ENCODE measurements around the gene PTPRD. TPM values are rescaled to one million over a fixed set of nuclear protein-coding genes. Genes with fewer than 3 reads are reported as not detected.

The PTPRD gene
- total and polyA plus RNA-seq, 2 donors: 2.2 to 13.5 TPM

DNA sequence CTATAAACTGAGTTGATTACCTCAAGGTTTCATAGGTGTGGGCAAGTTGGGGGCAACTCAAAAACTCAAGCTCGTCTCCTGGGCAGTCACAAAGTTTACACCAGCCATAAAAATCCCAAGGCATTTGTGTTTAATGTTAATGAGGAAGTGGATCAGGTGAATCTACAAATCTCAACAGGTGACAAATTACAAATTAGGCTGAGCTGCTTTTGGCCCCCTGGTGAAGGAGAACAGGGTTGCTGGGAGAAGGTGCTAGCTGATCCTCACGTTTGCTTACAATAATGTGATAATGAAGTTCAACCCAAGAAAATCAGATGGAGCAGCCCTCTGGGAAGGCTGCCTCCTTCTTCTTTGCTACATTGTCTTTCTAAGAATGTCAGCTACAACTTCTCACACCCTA is 2324.8 kb downstream of the PTPRD start:
- 92% methylated on average over 2 of the region's 2 CpGs for WGBS
- Histone ChIP-seq H3K4me3 (ENCODE audit: low read length in 2 of 2) (no peak overlapping the region), H3K9me3 (ENCODE audit: control insufficient read depth in 2 of 2, insufficient read depth in 1 of 2, low read length in 1 of 2) (no peaks in the 10 kb centered on the region), H3K36me3 (ENCODE audit: control insufficient read depth in 2 of 2, insufficient read depth in 2 of 2, low read length in 1 of 2) (no peaks in the 10 kb centered on the region), H3K4me1 (ENCODE audit: control insufficient read depth in 2 of 2, insufficient read depth in 2 of 2, low read length in 2 of 2) (no peaks in the 10 kb centered on the region), H3K27me3 (ENCODE audit: control insufficient read depth in 2 of 2, insufficient read depth in 1 of 2, low read length in 1 of 2) (no peaks in the 10 kb centered on the region), H3K27ac (ENCODE audit: low read depth in 1 of 2, low read length in 1 of 2) (no peak overlapping the region)
- no peak for DNase-seq (ENCODE audit: low read depth in 6 of 9, low spot score in 9 of 9)

DNA sequence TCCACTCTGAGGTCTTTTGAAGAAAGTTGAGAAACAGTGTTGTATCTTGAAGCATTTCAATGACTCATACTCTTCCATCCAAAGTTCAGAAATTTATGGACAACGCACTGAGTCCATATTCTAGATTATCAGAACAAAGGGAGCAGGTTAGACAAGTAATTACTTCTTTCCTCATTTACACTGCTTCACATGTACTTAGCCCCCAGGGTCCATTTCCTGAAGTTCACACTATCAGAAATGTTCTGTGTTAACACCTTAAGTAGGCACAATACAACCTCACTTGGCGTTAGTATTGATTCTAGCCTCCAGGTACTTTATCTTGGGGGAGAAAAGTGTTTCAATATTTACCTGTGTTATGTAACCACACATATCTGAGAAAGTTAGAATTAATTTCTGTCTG is 2325.3 kb downstream of the PTPRD start:
- 81% methylated on average over 2 of the region's 2 CpGs for WGBS
- Histone ChIP-seq H3K27me3 (ENCODE audit: control insufficient read depth in 2 of 2, insufficient read depth in 1 of 2, low read length in 1 of 2) (no peaks in the 10 kb centered on the region), H3K9me3 (ENCODE audit: control insufficient read depth in 2 of 2, insufficient read depth in 1 of 2, low read length in 1 of 2) (no peaks in the 10 kb centered on the region), H3K4me3 (ENCODE audit: low read length in 2 of 2) (no peak overlapping the region), H3K36me3 (ENCODE audit: control insufficient read depth in 2 of 2, insufficient read depth in 2 of 2, low read length in 1 of 2) (no peaks in the 10 kb centered on the region), H3K4me1 (ENCODE audit: control insufficient read depth in 2 of 2, insufficient read depth in 2 of 2, low read length in 2 of 2) (no peaks in the 10 kb centered on the region), H3K27ac (ENCODE audit: low read depth in 1 of 2, low read length in 1 of 2) (no peak overlapping the region)
- DNase-seq (ENCODE audit: low read depth in 6 of 9, low spot score in 9 of 9): no peak

GRCh38 chr9:8284884-8285283 is 2327.9 kb downstream of the PTPRD start:
- no peaks in the 10 kb centered on the region for H3K9me3 ChIP-seq (ENCODE audit: control insufficient read depth in 2 of 2, insufficient read depth in 1 of 2, low read length in 1 of 2)
- DNase-seq (ENCODE audit: low read depth in 6 of 9, low spot score in 9 of 9): no peak
- no peak overlapping the region for H3K4me3 ChIP-seq (ENCODE audit: low read length in 2 of 2)
- H3K4me1 ChIP-seq (ENCODE audit: control insufficient read depth in 2 of 2, insufficient read depth in 2 of 2, low read length in 2 of 2): no peaks in the 10 kb centered on the region
- 84% methylated on average over 7 of the region's 7 CpGs for WGBS
- no peak overlapping the region for H3K27ac ChIP-seq (ENCODE audit: low read depth in 1 of 2, low read length in 1 of 2)
- no peaks in the 10 kb centered on the region for H3K36me3 ChIP-seq (ENCODE audit: control insufficient read depth in 2 of 2, insufficient read depth in 2 of 2, low read length in 1 of 2)
- no peaks in the 10 kb centered on the region for H3K27me3 ChIP-seq (ENCODE audit: control insufficient read depth in 2 of 2, insufficient read depth in 1 of 2, low read length in 1 of 2)

DNA sequence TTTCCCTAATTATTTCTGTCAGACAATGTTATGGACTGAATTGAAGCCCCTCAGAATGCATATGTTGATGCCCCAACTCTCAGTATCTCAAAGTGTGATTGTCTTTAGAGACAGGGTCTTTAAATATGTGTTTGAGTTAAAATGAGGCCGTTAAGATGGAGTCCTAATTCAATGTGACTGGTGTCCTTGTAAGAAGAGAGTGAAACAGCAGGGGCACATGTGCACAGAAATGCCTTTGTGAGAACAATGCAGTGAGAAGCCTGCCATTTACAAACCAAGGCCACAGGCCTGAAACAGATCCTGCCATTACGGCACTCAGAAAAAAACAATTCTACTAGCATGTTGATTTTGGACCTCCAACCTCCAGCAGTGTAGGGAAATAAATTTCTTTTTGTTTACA is 2330.3 kb downstream of the PTPRD start:
- 96% methylated on average over 2 of the region's 2 CpGs for whole genome bisulfite sequencing
- no peaks in the 10 kb centered on the region for H3K4me1 ChIP-seq (ENCODE audit: control insufficient read depth in 2 of 2, insufficient read depth in 2 of 2, low read length in 2 of 2)
- no peaks in the 10 kb centered on the region for H3K27me3 ChIP-seq (ENCODE audit: control insufficient read depth in 2 of 2, insufficient read depth in 1 of 2, low read length in 1 of 2)
- no peaks in the 10 kb centered on the region for H3K9me3 ChIP-seq (ENCODE audit: control insufficient read depth in 2 of 2, insufficient read depth in 1 of 2, low read length in 1 of 2)
- H3K4me3 ChIP-seq (ENCODE audit: low read length in 2 of 2): no peak overlapping the region
- no peaks in the 10 kb centered on the region for H3K36me3 ChIP-seq (ENCODE audit: control insufficient read depth in 2 of 2, insufficient read depth in 2 of 2, low read length in 1 of 2)
- DNase-seq (ENCODE audit: low read depth in 6 of 9, low spot score in 9 of 9): no peak
- H3K27ac ChIP-seq (ENCODE audit: low read depth in 1 of 2, low read length in 1 of 2): no peak overlapping the region

- WGBS: 85% methylated on average over 2 of the region's 2 CpGs
- Histone ChIP-seq H3K4me3 (ENCODE audit: low read length in 2 of 2) (no peak overlapping the region), H3K27me3 (ENCODE audit: control insufficient read depth in 2 of 2, insufficient read depth in 1 of 2, low read length in 1 of 2) (no peaks in the 10 kb centered on the region), H3K36me3 (ENCODE audit: control insufficient read depth in 2 of 2, insufficient read depth in 2 of 2, low read length in 1 of 2) (no peaks in the 10 kb centered on the region), H3K27ac (ENCODE audit: low read depth in 1 of 2, low read length in 1 of 2) (no peak overlapping the region), H3K9me3 (ENCODE audit: control insufficient read depth in 2 of 2, insufficient read depth in 1 of 2, low read length in 1 of 2) (peaks cover 0 to 2% of the 10 kb centered on the region in 2 donors), H3K4me1 (ENCODE audit: control insufficient read depth in 2 of 2, insufficient read depth in 2 of 2, low read length in 2 of 2) (no peaks in the 10 kb centered on the region)
- DNase-seq (ENCODE audit: low read depth in 6 of 9, low spot score in 9 of 9): no peak
These were observed 2332.0 kb downstream of the PTPRD start for GRCh38 chr9:8280811-8281210.

GRCh38 chr9:8278048-8278447 is 2334.8 kb downstream of the PTPRD start:
- H3K27ac ChIP-seq (ENCODE audit: low read depth in 1 of 2, low read length in 1 of 2): no peak overlapping the region
- WGBS: 96% methylated on average over 3 of the region's 3 CpGs
- no peak overlapping the region for H3K4me3 ChIP-seq (ENCODE audit: low read length in 2 of 2)
- no peaks in the 10 kb centered on the region for H3K4me1 ChIP-seq (ENCODE audit: control insufficient read depth in 2 of 2, insufficient read depth in 2 of 2, low read length in 2 of 2)
- DNase-seq (ENCODE audit: low read depth in 6 of 9, low spot score in 9 of 9): no peak
- peaks cover 0 to 9% of the 10 kb centered on the region in 2 donors for H3K9me3 ChIP-seq (ENCODE audit: control insufficient read depth in 2 of 2, insufficient read depth in 1 of 2, low read length in 1 of 2)
- H3K36me3 ChIP-seq (ENCODE audit: control insufficient read depth in 2 of 2, insufficient read depth in 2 of 2, low read length in 1 of 2): no peaks in the 10 kb centered on the region
- H3K27me3 ChIP-seq (ENCODE audit: control insufficient read depth in 2 of 2, insufficient read depth in 1 of 2, low read length in 1 of 2): no peaks in the 10 kb centered on the region

GRCh38 chr9:8270235-8270634 is 2342.6 kb downstream of the PTPRD start:
- Histone ChIP-seq H3K4me1 (ENCODE audit: control insufficient read depth in 2 of 2, insufficient read depth in 2 of 2, low read length in 2 of 2) (no peaks in the 10 kb centered on the region), H3K27ac (ENCODE audit: low read depth in 1 of 2, low read length in 1 of 2) (no peak overlapping the region), H3K27me3 (ENCODE audit: control insufficient read depth in 2 of 2, insufficient read depth in 1 of 2, low read length in 1 of 2) (no peaks in the 10 kb centered on the region), H3K4me3 (ENCODE audit: low read length in 2 of 2) (no peak overlapping the region), H3K36me3 (ENCODE audit: control insufficient read depth in 2 of 2, insufficient read depth in 2 of 2, low read length in 1 of 2) (no peaks in the 10 kb centered on the region), H3K9me3 (ENCODE audit: control insufficient read depth in 2 of 2, insufficient read depth in 1 of 2, low read length in 1 of 2) (peaks cover 0 to under 1% of the 10 kb centered on the region in 2 donors)
- DNase-seq (ENCODE audit: low read depth in 6 of 9, low spot score in 9 of 9): no peak

GRCh38 chr9:8268881-8269280 is 2343.9 kb downstream of the PTPRD start:
- WGBS: 56% methylated on average over 1 of the region's 1 CpG
- H3K4me1 ChIP-seq (ENCODE audit: control insufficient read depth in 2 of 2, insufficient read depth in 2 of 2, low read length in 2 of 2): no peaks in the 10 kb centered on the region
- no peaks in the 10 kb centered on the region for H3K27me3 ChIP-seq (ENCODE audit: control insufficient read depth in 2 of 2, insufficient read depth in 1 of 2, low read length in 1 of 2)
- H3K27ac ChIP-seq (ENCODE audit: low read depth in 1 of 2, low read length in 1 of 2): no peak overlapping the region
- no peaks in the 10 kb centered on the region for H3K9me3 ChIP-seq (ENCODE audit: control insufficient read depth in 2 of 2, insufficient read depth in 1 of 2, low read length in 1 of 2)
- DNase-seq (ENCODE audit: low read depth in 6 of 9, low spot score in 9 of 9): no peak
- no peak overlapping the region for H3K4me3 ChIP-seq (ENCODE audit: low read length in 2 of 2)
- no peaks in the 10 kb centered on the region for H3K36me3 ChIP-seq (ENCODE audit: control insufficient read depth in 2 of 2, insufficient read depth in 2 of 2, low read length in 1 of 2)

DNA sequence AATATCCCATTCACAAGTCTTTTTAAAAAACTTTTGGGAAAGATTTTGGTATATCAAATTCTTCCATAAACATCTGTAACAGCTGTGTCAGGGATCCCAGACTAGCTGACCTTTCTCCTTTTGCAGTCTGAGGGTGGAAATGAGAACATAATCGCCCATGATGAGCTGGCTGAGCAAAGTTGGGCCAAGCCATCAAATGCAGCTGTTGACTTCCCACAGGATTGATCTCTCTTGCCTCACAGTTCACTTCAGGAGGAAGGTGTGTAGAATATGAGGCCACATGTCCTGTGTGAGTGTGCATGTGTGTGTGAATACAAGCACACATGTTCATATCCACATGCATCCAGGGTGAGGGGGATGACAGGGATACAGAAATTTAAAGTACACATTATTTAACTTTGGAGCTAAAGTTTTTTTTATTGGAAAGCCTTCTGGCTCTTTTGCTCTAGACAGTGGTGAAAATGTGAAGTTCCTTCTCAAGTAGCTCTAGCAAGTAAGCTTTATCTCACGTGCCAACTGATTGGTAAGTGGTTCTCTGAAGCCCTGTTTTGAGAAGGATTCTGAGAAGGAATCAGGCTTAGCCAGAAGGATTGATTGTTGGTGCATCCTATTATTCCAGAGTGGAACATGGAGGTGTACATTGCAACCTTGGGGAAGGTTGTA is 2344.5 kb downstream of the PTPRD start:
- Histone ChIP-seq H3K4me1 (ENCODE audit: control insufficient read depth in 2 of 2, insufficient read depth in 2 of 2, low read length in 2 of 2) (no peaks in the 10 kb centered on the region), H3K9me3 (ENCODE audit: control insufficient read depth in 2 of 2, insufficient read depth in 1 of 2, low read length in 1 of 2) (no peaks in the 10 kb centered on the region), H3K27me3 (ENCODE audit: control insufficient read depth in 2 of 2, insufficient read depth in 1 of 2, low read length in 1 of 2) (no peaks in the 10 kb centered on the region), H3K36me3 (ENCODE audit: control insufficient read depth in 2 of 2, insufficient read depth in 2 of 2, low read length in 1 of 2) (no peaks in the 10 kb centered on the region), H3K4me3 (ENCODE audit: low read length in 2 of 2) (no peak overlapping the region), H3K27ac (ENCODE audit: low read depth in 1 of 2, low read length in 1 of 2) (no peak overlapping the region)
- no peak for DNase-seq (ENCODE audit: low read depth in 6 of 9, low spot score in 9 of 9)
- WGBS: 95% methylated on average over 2 of the region's 2 CpGs

All from thymus (tissue), 11 donors.